ENCODE results near the gene D2HGDH.

D2HGDH gene

GRCh38 chr2:241734467-241735208 is at the start of gene D2HGDH:
D2HGDH (plus strand) TSS chr2:241734630; CDS start chr2:241735225, 595 bp downstream.
- peak; percentile 84 to 88 for DNase-seq (ENCODE audit: low read depth in 2 of 2, low spot score in 1 of 2)

GRCh38 chr2:241686324-241686649 is 48.1 kb upstream of the D2HGDH start:
- no peak for DNase-seq (ENCODE audit: low read depth in 2 of 2, low spot score in 1 of 2)

GRCh38 chr2:241686650-241687425 is 47.6 kb upstream of the D2HGDH start, which contains the start of gene DTYMK:
DTYMK (minus strand) TSS chr2:241686815; CDS start chr2:241686783, 32 bp downstream.
- peak; percentile 84 to 92 for DNase-seq (ENCODE audit: low read depth in 2 of 2, low spot score in 1 of 2)

GRCh38 chr2:241689306-241689705 is 45.1 kb upstream of the D2HGDH start:
- DNase-seq (ENCODE audit: low read depth in 2 of 2, low spot score in 1 of 2) = no peak

- no peak for DNase-seq (ENCODE audit: low read depth in 2 of 2, low spot score in 1 of 2)
Measured at GRCh38 chr2:241690202-241690717, 44.2 kb upstream of the D2HGDH start.

- no peak for DNase-seq (ENCODE audit: low read depth in 2 of 2, low spot score in 1 of 2)
Measured at GRCh38 chr2:241692448-241692847, 42.0 kb upstream of the D2HGDH start.

GRCh38 chr2:241695651-241696050 is 38.8 kb upstream of the D2HGDH start:
- DNase-seq (ENCODE audit: low read depth in 2 of 2, low spot score in 1 of 2) = no peak

- DNase-seq (ENCODE audit: low read depth in 2 of 2, low spot score in 1 of 2) = no peak
Measured at GRCh38 chr2:241701149-241701398, 33.4 kb upstream of the D2HGDH start.

GRCh38 chr2:241701399-241702154 is 32.9 kb upstream of the D2HGDH start, which contains the start of gene ING5:
ING5 (plus strand) TSS chr2:241702039; CDS start chr2:241702066, 27 bp downstream.
- peak; percentile 89 to 95 for DNase-seq (ENCODE audit: low read depth in 2 of 2, low spot score in 1 of 2)

GRCh38 chr2:241702155-241703031 is 32.0 kb upstream of the D2HGDH start:
- peak; percentile 79 to 82 for DNase-seq (ENCODE audit: low read depth in 2 of 2, low spot score in 1 of 2)

GRCh38 chr2:241703032-241703604 is 31.3 kb upstream of the D2HGDH start:
- DNase-seq (ENCODE audit: low read depth in 2 of 2, low spot score in 1 of 2) = no peak

- DNase-seq (ENCODE audit: low read depth in 2 of 2, low spot score in 1 of 2) = no peak
Measured at GRCh38 chr2:241706537-241706936, 27.9 kb upstream of the D2HGDH start.

- DNase-seq (ENCODE audit: low read depth in 2 of 2, low spot score in 1 of 2) = no peak
Measured at GRCh38 chr2:241708879-241709278, 25.6 kb upstream of the D2HGDH start.

GRCh38 chr2:241719093-241719492 is 15.3 kb upstream of the D2HGDH start:
- no peak for DNase-seq (ENCODE audit: low read depth in 2 of 2, low spot score in 1 of 2)

GRCh38 chr2:241720099-241720498 is 14.3 kb upstream of the D2HGDH start:
- DNase-seq (ENCODE audit: low read depth in 2 of 2, low spot score in 1 of 2) = no peak

GRCh38 chr2:241720560-241720959 is 13.9 kb upstream of the D2HGDH start:
- no peak for DNase-seq (ENCODE audit: low read depth in 2 of 2, low spot score in 1 of 2)

GRCh38 chr2:241721852-241722251 is 12.6 kb upstream of the D2HGDH start:
- DNase-seq (ENCODE audit: low read depth in 2 of 2, low spot score in 1 of 2) = no peak

- no peak for DNase-seq (ENCODE audit: low read depth in 2 of 2, low spot score in 1 of 2)
Measured at GRCh38 chr2:241722896-241723454, 11.5 kb upstream of the D2HGDH start.

- no peak for DNase-seq (ENCODE audit: low read depth in 2 of 2, low spot score in 1 of 2)
Measured at GRCh38 chr2:241724259-241724974, 10.0 kb upstream of the D2HGDH start.

Measured in stimulated activated CD8-positive, alpha-beta memory T cell treated with anti-CD3 and anti-CD28 coated beads, Interleukin-4, amount 100 ng/mL, for 1 hour (primary cell).